Upper lobe of right lung (tissue), 1 donor: ENCODE measurements around the gene DEUP1. TPM values are rescaled to one million over a fixed set of nuclear protein-coding genes. Genes with fewer than 3 reads are reported as not detected.
"Not testable (repeated sequence)": the region's sequence is repeated elsewhere in the genome, so short reads cannot be mapped to it uniquely, and the experiment has no call there.

Source experiments
- ATAC-seq: fragments of 200-7000 bp; cut with Tn5 transposase; one replicate; pipeline ENCODE4 v1.9.1; 2020; ENCODE audit warnings: mild to moderate bottlenecking, moderate library complexity
- DNase-seq: peaks from one replicate; pipeline ENCODE4 v3.0.0-alpha.2; 2020
- H3K27ac ChIP-seq: fragments of 200-600 bp; one replicate; pipeline ENCODE4 v1.8.0; 2022
- H3K27me3 ChIP-seq: fragments of 200-600 bp; one replicate; pipeline ENCODE4 v1.8.0; 2022; ENCODE audit warnings: mild to moderate bottlenecking
- H3K36me3 ChIP-seq: fragments of 200-600 bp; one replicate; pipeline ENCODE4 v1.8.0; 2022
- H3K4me1 ChIP-seq: fragments of 200-600 bp; one replicate; pipeline ENCODE4 v1.8.0; 2022
- H3K4me3 ChIP-seq: fragments of 200-600 bp; one replicate; pipeline ENCODE4 v1.8.0; 2022; ENCODE audit warnings: mild to moderate bottlenecking
- H3K9me3 ChIP-seq: fragments of 200-600 bp; one replicate; pipeline ENCODE4 v1.8.0; 2022
- CTCF ChIP-seq: fragments of 200-600 bp; IDR thresholded peaks from one replicate; pipeline ENCODE4 v1.8.0; 2022; ENCODE audit warnings: antibody characterized with exemption
- intact Hi-C: fragments of 100-400 bp; cut with DNase I; formaldehyde crosslinking; loops from one replicate; pipeline ENCODE4 v1.11.0; 2022
- total RNA-seq: library from RNA; stranded (reverse); fragmentation: NEBNext Ultra II Directional; extraction: Animal tissue kit (Norgen Biotek cat#: 25700); gene quantifications from one replicate; pipeline ENCODE4 v1.2.1, GENCODE V29; 2021
- donor health status: DM: no; HTN: yes; CAD: no; lungs with severe emphysema.

Gene DEUP1
- total RNA-seq, 1 donor from 2014 or later = not detected

- no peak for TF ChIP-seq CTCF
- Histone ChIP-seq H3K4me1 (no peaks in the 10 kb centered on the region), H3K36me3 (no peaks in the 10 kb centered on the region), H3K9me3 (no peaks in the 10 kb centered on the region), H3K27ac (no peak overlapping the region), H3K4me3 (no peak overlapping the region), H3K27me3 (no peaks in the 10 kb centered on the region)
- intact Hi-C loops = no loop called here
- DNase-seq (no peak), ATAC-seq (no peak)
Measured at GRCh38 chr11:93289782-93290463, 40.6 kb upstream of the DEUP1 start.

- no peak for DNase-seq
- Histone ChIP-seq H3K9me3 (no peaks in the 10 kb centered on the region), H3K4me3 (no peak overlapping the region), H3K36me3 (no peaks in the 10 kb centered on the region), H3K27ac (no peak overlapping the region), H3K27me3 (no peaks in the 10 kb centered on the region), H3K4me1 (no peaks in the 10 kb centered on the region)
- no peak for TF ChIP-seq CTCF
- intact Hi-C loops = no loop called here
- no peak for ATAC-seq
Measured at GRCh38 chr11:93291110-93291509, 39.4 kb upstream of the DEUP1 start.

- ATAC-seq (no peak), DNase-seq (no peak)
- Histone ChIP-seq H3K4me1 (no peaks in the 10 kb centered on the region), H3K36me3 (no peaks in the 10 kb centered on the region), H3K27ac (no peak overlapping the region), H3K9me3 (no peaks in the 10 kb centered on the region), H3K27me3 (no peaks in the 10 kb centered on the region), H3K4me3 (no peak overlapping the region)
- intact Hi-C loops = no loop called here
- no peak for TF ChIP-seq CTCF
Measured at GRCh38 chr11:93291898-93292297, 38.6 kb upstream of the DEUP1 start.

GRCh38 chr11:93295921-93296575 lies 34.5 kb upstream of the DEUP1 start:
- DNase-seq = no peak
- H3K27me3 ChIP-seq = no peaks in the 10 kb centered on the region
- intact Hi-C loops = no loop called here
- H3K4me3 ChIP-seq = no peak overlapping the region
- H3K9me3 ChIP-seq = no peaks in the 10 kb centered on the region
- ATAC-seq = no peak
- no peak overlapping the region for H3K27ac ChIP-seq
- TF ChIP-seq CTCF = no peak
- no peaks in the 10 kb centered on the region for H3K36me3 ChIP-seq
- no peaks in the 10 kb centered on the region for H3K4me1 ChIP-seq

GRCh38 chr11:93303689-93304088 lies 26.9 kb upstream of the DEUP1 start:
- DNase-seq (no peak), ATAC-seq (no peak)
- H3K9me3 ChIP-seq = no peaks in the 10 kb centered on the region
- TF ChIP-seq CTCF = no peak
- no peaks in the 10 kb centered on the region for H3K27me3 ChIP-seq
- no peak overlapping the region for H3K27ac ChIP-seq
- H3K4me1 ChIP-seq = no peaks in the 10 kb centered on the region
- H3K36me3 ChIP-seq = no peaks in the 10 kb centered on the region
- intact Hi-C loops = no loop called here
- no peak overlapping the region for H3K4me3 ChIP-seq

GRCh38 chr11:93314399-93314798 lies 16.1 kb upstream of the DEUP1 start:
- H3K4me1 ChIP-seq, ATAC-seq, intact Hi-C loops, H3K27ac ChIP-seq, H3K4me3 ChIP-seq, DNase-seq, H3K27me3 ChIP-seq, H3K36me3 ChIP-seq: not testable (repeated sequence)
- H3K9me3 ChIP-seq = peaks cover 13% of the 10 kb centered on the region
